DMS79 (cell line): Measurements from ENCODE around the gene P2RX3.
"Not testable (repeated sequence)": the region's sequence is repeated elsewhere in the genome, so short reads cannot be mapped to it uniquely, and the experiment has no call there.

Experiments
- DNase-seq: peaks from one replicate; lab custom pipeline; 2025; lab: John Stamatoyannopoulos, UW

Gene P2RX3

GRCh38 chr11:57349491-57350274, 11.5 kb downstream of the P2RX3 start:
- DNase-seq: no peak

GRCh38 chr11:57353036-57353435, 14.9 kb downstream of the P2RX3 start:
- DNase-seq: no peak

GRCh38 chr11:57353446-57353845, 15.3 kb downstream of the P2RX3 start:
- DNase-seq: no peak

GRCh38 chr11:57353852-57354251, 15.7 kb downstream of the P2RX3 start:
- DNase-seq: no peak

- DNase-seq: no peak
Measured at GRCh38 chr11:57354699-57355098, 16.5 kb downstream of the P2RX3 start.

- DNase-seq: no peak
Measured at GRCh38 chr11:57356268-57356667, 18.1 kb downstream of the P2RX3 start.

GRCh38 chr11:57357310-57357709, 19.2 kb downstream of the P2RX3 start:
- no peak for DNase-seq

GRCh38 chr11:57357856-57358255, 19.7 kb downstream of the P2RX3 start:
- no peak for DNase-seq

- DNase-seq: no peak
Measured at GRCh38 chr11:57358543-57358961, 20.4 kb downstream of the P2RX3 start.

GRCh38 chr11:57358991-57359390, 20.8 kb downstream of the P2RX3 start:
- DNase-seq: no peak

GRCh38 chr11:57359396-57359795, 21.2 kb downstream of the P2RX3 start:
- no peak for DNase-seq

GRCh38 chr11:57359896-57360690, 21.9 kb downstream of the P2RX3 start:
- no peak for DNase-seq

GRCh38 chr11:57360991-57361390, 22.8 kb downstream of the P2RX3 start:
- no peak for DNase-seq

- DNase-seq: not testable (repeated sequence)
Measured at GRCh38 chr11:57361420-57361819, 23.3 kb downstream of the P2RX3 start.

GRCh38 chr11:57361926-57362325, 23.8 kb downstream of the P2RX3 start:
- DNase-seq: no peak

- DNase-seq: no peak
Measured at GRCh38 chr11:57363131-57364080, 25.3 kb downstream of the P2RX3 start.

GRCh38 chr11:57364851-57365660, 26.9 kb downstream of the P2RX3 start:
- DNase-seq: no peak

GRCh38 chr11:57368106-57368844, 30.1 kb downstream of the P2RX3 start:
- DNase-seq: peak; percentile 17

- DNase-seq: no peak
Measured at GRCh38 chr11:57368845-57369232, 30.7 kb downstream of the P2RX3 start.

GRCh38 chr11:57370251-57370650, 32.1 kb downstream of the P2RX3 start:
- no peak for DNase-seq

- DNase-seq: no peak
Measured at GRCh38 chr11:57370941-57371340, 32.8 kb downstream of the P2RX3 start.
